ENCODE results near the gene OR2AP1. TPM values are rescaled to one million over a fixed set of nuclear protein-coding genes. Genes with fewer than 3 reads are reported as not detected.
"Not testable (repeated sequence)": the region's sequence is repeated elsewhere in the genome, so short reads cannot be mapped to it uniquely, and the experiment has no call there.

Gene OR2AP1
- not detected for total RNA-seq

DNA sequence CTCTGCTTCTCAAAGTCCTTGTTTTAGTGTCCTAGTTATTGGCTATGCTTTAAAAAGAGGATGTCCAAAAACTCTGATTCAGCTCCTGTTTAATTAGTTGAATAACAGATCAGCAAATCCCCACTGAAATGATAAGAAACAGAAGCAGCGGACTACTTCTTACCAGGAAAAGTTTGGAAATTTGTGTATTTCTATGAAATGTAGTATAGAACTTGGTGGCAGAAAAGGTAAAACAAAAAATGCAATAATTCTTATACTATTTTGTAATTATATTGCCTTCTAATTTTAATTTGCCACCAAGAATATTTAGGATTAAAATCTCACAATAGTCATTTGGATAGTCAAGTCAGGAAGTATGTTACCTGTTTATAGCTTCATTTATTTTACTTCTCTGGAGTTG lies at the start of gene OR2AP1:
OR2AP1 (plus strand) TSS at position 301 of the 400 bp plus-strand sequence. CDS start 1,947 bp downstream, outside the sequence.
- DNase-seq (ENCODE audit: low spot score in 2 of 2), result no peak
- intact Hi-C loops (cut with DNase I; ENCODE audit: low total_unique reads), result no loop called here
- 90 to 91% methylated on average over 1 of the region's 1 CpG for WGBS, 2 donors
- H3K4me3 ChIP-seq (ENCODE audit: low read depth, poor library complexity, severe bottlenecking), result no peak within 1 kb of the TSS
- TF ChIP-seq, protein P1, sequence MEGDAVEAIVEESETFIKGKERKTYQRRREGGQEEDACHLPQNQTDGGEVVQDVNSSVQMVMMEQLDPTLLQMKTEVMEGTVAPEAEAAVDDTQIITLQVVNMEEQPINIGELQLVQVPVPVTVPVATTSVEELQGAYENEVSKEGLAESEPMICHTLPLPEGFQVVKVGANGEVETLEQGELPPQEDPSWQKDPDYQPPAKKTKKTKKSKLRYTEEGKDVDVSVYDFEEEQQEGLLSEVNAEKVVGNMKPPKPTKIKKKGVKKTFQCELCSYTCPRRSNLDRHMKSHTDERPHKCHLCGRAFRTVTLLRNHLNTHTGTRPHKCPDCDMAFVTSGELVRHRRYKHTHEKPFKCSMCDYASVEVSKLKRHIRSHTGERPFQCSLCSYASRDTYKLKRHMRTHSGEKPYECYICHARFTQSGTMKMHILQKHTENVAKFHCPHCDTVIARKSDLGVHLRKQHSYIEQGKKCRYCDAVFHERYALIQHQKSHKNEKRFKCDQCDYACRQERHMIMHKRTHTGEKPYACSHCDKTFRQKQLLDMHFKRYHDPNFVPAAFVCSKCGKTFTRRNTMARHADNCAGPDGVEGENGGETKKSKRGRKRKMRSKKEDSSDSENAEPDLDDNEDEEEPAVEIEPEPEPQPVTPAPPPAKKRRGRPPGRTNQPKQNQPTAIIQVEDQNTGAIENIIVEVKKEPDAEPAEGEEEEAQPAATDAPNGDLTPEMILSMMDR (IDR thresholded peaks at IDR 0.05), result no peak
- no peak for TF ChIP-seq POLR2A (IDR thresholded peaks at IDR 0.05)

DNA sequence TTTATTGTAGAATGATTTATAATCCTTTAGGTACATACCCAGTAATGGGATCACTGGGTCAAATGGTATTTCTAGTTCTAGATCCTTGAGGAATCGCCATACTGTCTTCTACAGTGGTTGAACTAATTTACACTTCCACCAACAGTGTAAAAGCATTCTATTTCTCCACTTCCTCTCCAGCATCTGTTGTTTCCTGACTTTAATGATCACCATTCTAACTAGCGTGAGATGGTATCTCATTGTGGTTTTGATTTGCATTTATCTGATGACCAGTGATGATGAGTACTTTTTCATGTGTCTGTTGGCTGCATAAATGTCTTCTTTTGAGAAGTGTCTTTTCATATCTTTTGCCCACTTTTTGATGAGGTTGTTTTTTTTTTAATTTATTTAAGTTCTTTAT lies 24.0 kb upstream of the OR2AP1 start:
- H3K4me3 ChIP-seq (ENCODE audit: low read depth, poor library complexity, severe bottlenecking); DNase-seq (ENCODE audit: low spot score in 2 of 2); intact Hi-C loops (cut with DNase I; ENCODE audit: low total_unique reads): not testable (repeated sequence)
- WGBS, 2 donors, result 57 to 58% methylated on average over 2 of the region's 2 CpGs

DNA sequence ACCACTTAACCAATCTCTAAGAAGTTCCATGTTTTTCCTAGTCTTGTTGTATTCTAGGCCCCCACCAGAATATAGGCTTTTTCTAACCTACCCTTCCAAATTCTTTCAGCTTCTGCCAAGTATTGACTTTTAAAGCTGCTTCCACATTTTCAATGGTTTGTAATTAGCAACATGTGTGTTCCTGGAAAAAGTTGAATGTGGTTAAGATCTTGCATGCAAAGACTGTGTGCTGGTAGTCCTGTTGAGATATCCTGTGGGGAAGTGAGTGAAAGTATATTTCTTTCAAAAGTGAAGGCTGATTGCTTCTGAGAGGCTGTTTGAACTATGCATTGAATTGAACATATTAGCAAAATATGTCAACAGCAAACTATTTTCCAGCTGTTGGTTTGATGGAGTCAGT lies 23.5 kb upstream of the OR2AP1 start:
- no peak for DNase-seq (ENCODE audit: low spot score in 2 of 2)
- TF ChIP-seq, protein P1 (IDR thresholded peaks at IDR 0.05), result no peak
- no peak for TF ChIP-seq POLR2A (IDR thresholded peaks at IDR 0.05)
- no peak overlapping the region for H3K4me3 ChIP-seq (ENCODE audit: low read depth, poor library complexity, severe bottlenecking)
- intact Hi-C loops (cut with DNase I; ENCODE audit: low total_unique reads), result no loop called here

DNA sequence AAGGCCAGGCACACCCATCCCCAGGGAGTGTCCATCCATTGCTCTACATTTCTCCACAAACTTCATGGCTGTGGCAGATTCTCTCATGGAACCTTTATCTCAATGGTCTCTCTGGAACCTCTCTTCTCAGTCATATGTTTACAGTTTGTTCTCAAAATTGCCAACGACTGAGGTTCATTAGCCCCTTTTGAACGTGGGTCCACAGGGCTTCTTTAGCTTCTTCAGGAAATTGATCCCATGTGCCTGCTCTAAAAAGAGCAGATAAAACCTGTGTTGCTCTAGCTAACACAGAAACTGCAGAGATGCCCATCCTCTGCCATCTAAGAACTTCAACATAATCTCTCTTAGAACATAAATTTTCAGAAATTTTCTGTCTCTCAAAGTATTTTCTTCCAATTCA lies 23.0 kb upstream of the OR2AP1 start, which contains the start of gene OR6C4:
OR6C4 (plus strand) TSS at position 301 of the 400 bp plus-strand sequence. CDS start 1,625 bp downstream, outside the sequence.
- WGBS, 2 donors, result 14 to 33% methylated on average over 2 of the region's 2 CpGs
- H3K4me3 ChIP-seq (ENCODE audit: low read depth, poor library complexity, severe bottlenecking), result no peak within 1 kb of the TSS
- TF ChIP-seq POLR2A (IDR thresholded peaks at IDR 0.05), result no peak
- TF ChIP-seq, protein P1 (IDR thresholded peaks at IDR 0.05), result no peak
- intact Hi-C loops (cut with DNase I; ENCODE audit: low total_unique reads), result no loop called here
- no peak for DNase-seq (ENCODE audit: low spot score in 2 of 2)

DNA sequence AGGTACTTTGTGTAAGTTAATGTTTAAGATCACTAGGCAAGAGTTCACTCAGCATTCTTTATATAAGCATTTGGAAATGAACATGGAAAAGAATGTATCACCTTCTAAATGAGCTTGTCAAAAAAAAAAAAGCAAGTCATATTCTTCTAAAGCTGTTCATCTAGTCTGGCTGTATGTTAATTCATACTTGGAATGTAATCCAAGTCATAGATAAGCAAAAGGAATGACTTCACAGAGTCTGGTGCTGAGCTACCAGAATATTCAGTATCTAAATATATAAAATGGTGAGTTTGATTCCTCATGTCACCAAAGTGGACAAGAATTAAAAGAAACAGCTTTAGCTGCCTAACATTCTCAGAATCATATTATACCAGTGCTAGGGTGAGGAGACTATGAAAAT lies 18.0 kb upstream of the OR2AP1 start:
- no peak for TF ChIP-seq POLR2A (IDR thresholded peaks at IDR 0.05)
- TF ChIP-seq, protein P1 (IDR thresholded peaks at IDR 0.05), result no peak

DNA sequence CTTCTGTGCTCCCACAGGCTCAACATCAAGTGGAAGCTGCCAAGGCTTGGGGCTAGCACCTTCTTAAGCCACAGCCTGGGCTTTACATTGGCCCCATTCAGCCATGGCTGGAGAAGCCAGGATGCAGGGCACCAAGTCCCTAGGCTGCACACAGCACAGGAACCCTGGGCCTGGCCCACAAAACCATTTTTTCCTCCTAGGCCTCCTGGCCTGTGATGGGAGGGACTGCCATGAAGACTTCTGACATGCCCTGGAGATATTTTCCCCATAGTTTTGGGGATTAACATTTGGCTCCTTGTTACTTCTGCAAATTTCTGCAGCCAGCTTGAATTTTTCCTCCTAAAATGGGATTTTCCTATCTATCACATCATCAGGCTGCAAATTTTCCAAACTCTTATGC lies 2.2 kb upstream of the OR2AP1 start:
- intact Hi-C loops (cut with DNase I; ENCODE audit: low total_unique reads); DNase-seq (ENCODE audit: low spot score in 2 of 2); H3K4me3 ChIP-seq (ENCODE audit: low read depth, poor library complexity, severe bottlenecking): not testable (repeated sequence)

More for the DNA sequence above, 18.0 kb upstream of the OR2AP1 start:
- DNase-seq (ENCODE audit: low spot score in 2 of 2), result no peak
- no peak overlapping the region for H3K4me3 ChIP-seq (ENCODE audit: low read depth, poor library complexity, severe bottlenecking)
- intact Hi-C loops (cut with DNase I; ENCODE audit: low total_unique reads), result no loop called here

DNA sequence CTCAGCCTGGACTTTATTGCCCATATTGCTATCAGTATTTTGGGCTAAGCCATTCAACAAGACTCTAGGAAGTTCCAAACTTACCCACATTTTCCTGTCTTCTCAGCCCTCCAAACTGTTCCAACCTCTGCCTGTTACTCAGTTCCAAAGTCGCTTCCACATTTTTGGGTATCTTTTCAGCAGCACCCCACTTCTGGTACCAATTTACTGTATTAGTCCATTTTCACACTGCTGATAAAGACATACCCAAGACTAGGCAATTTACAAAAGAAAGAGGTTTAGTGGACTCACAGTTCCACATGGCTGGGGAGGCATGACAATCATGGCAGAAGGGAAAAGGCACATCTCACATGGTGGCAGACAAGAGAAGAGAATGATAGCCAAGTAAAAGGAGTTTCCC lies 1.6 kb upstream of the OR2AP1 start:
- 95 to 97% methylated on average over 1 of the region's 1 CpG for WGBS, 2 donors
- intact Hi-C loops (cut with DNase I; ENCODE audit: low total_unique reads); H3K4me3 ChIP-seq (ENCODE audit: low read depth, poor library complexity, severe bottlenecking); DNase-seq (ENCODE audit: low spot score in 2 of 2): not testable (repeated sequence)
